GM23338 (cell line): ENCODE results near the gene DHRS4. TPM values are rescaled to one million over a fixed set of nuclear protein-coding genes. Genes with fewer than 3 reads are reported as not detected.
"Not testable (repeated sequence)": the region's sequence is repeated elsewhere in the genome, so short reads cannot be mapped to it uniquely, and the experiment has no call there.

Source experiments
- ATAC-seq: fragments of 200-7000 bp; cut with Tn5 transposase; 3 replicates; pipeline ENCODE4 v1.9.1; 2020
- DNase-seq: peaks from one replicate; pipeline ENCODE4 v3.0.0-alpha.2; 2015; ENCODE audit warnings: low spot score
- H2AFZ ChIP-seq: fragments of 200-600 bp; sonication (generic); 2 replicates; pipeline ENCODE4 v1.8.0; 2016; ENCODE audit warnings: antibody characterized with exemption, mild to moderate bottlenecking, moderate library complexity
- H3F3A ChIP-seq: fragments of 200-600 bp; sonication (generic); replicated peaks from 2 replicates; pipeline ENCODE4 v1.8.0; 2017; ENCODE audit warnings: antibody characterized with exemption, mixed run types, low read depth
- H3K27ac ChIP-seq: fragments of 200-600 bp; sonication (generic); 2 replicates; pipeline ENCODE4 v1.6.1; 2016; ENCODE audit warnings: low read depth
- H3K27me3 ChIP-seq: fragments of 200-600 bp; sonication (generic); 2 replicates; pipeline ENCODE4 v1.8.0; 2016; ENCODE audit warnings: mild to moderate bottlenecking, mixed run types, moderate library complexity; ENCODE audit not compliant: insufficient read depth
- H3K36me3 ChIP-seq: fragments of 200-600 bp; sonication (generic); 2 replicates; pipeline ENCODE4 v1.8.0; 2016; ENCODE audit warnings: mild to moderate bottlenecking; ENCODE audit not compliant: insufficient read depth
- H3K4me1 ChIP-seq: fragments of 200-600 bp; sonication (generic); 2 replicates; pipeline ENCODE4 v1.8.0; 2016; ENCODE audit warnings: mild to moderate bottlenecking, moderate library complexity; ENCODE audit not compliant: insufficient read depth
- H3K4me2 ChIP-seq: fragments of 200-600 bp; sonication (generic); 2 replicates; pipeline ENCODE4 v1.7.1; 2017; ENCODE audit warnings: mixed run types
- H3K4me3 ChIP-seq: fragments of 200-600 bp; sonication (generic); 2 replicates; pipeline ENCODE4 v1.6.1; 2016; ENCODE audit warnings: mixed run types
- H3K79me2 ChIP-seq: fragments of 200-600 bp; sonication (generic); replicated peaks from 2 replicates; pipeline ENCODE4 v1.8.0; 2017; ENCODE audit warnings: mild to moderate bottlenecking; ENCODE audit not compliant: insufficient read depth
- H3K9me2 ChIP-seq: fragments of 200-600 bp; sonication (generic); 2 replicates; pipeline ENCODE4 v1.8.0; 2017; ENCODE audit not compliant: insufficient read depth
- H4K20me1 ChIP-seq: fragments of 200-600 bp; sonication (generic); replicated peaks from 2 replicates; pipeline ENCODE4 v1.8.0; 2017; ENCODE audit warnings: mild to moderate bottlenecking; ENCODE audit not compliant: insufficient read depth
- H3K27ac Mint-ChIP-seq: 2 replicates; pipeline ENCODE4 v1.8.0; 2020; ENCODE audit warnings: inconsistent platforms, mild to moderate bottlenecking, moderate library complexity, mixed read lengths
- H3K27me3 Mint-ChIP-seq: 3 replicates; pipeline ENCODE4 v1.8.0; 2022; ENCODE audit warnings: low read depth, mild to moderate bottlenecking, moderate library complexity, mixed read lengths, inconsistent platforms; ENCODE audit not compliant: insufficient read depth, poor library complexity
- H3K36me3 Mint-ChIP-seq: 3 replicates; pipeline ENCODE4 v1.8.0; 2021; ENCODE audit warnings: low read depth, mild to moderate bottlenecking, inconsistent platforms, moderate library complexity, mixed read lengths
- H3K4me1 Mint-ChIP-seq: 3 replicates; pipeline ENCODE4 v1.8.0; 2020; ENCODE audit warnings: mild to moderate bottlenecking, inconsistent platforms, mixed read lengths
- H3K4me3 Mint-ChIP-seq: 3 replicates; pipeline ENCODE4 v1.8.0; 2021; ENCODE audit warnings: moderate library complexity, mild to moderate bottlenecking, inconsistent platforms, mixed read lengths
- H3K9me3 Mint-ChIP-seq: 3 replicates; pipeline ENCODE4 v1.8.0; 2020; ENCODE audit warnings: moderate library complexity, mild to moderate bottlenecking, inconsistent platforms, mixed read lengths
- polyA plus RNA-seq: library from polyadenylated mRNA; unstranded; fragments of >200 nt; fragmentation: Nextera tagmentation; extraction: Ambion mirVana; gene quantifications from 2 replicates; pipeline ENCODE4 v1.2.1, GENCODE V29; 2016
- total RNA-seq: library from RNA; depleted of rRNA; stranded (reverse); fragments of >200 nt; shearing (Covaris generic); gene quantifications from 2 replicates; pipeline ENCODE4 v1.2.3, GENCODE V29; 2014

Gene DHRS4
- total and polyA plus RNA-seq, 2 experiments from 2014 or later = 16.6 to 18.4 TPM

DNA sequence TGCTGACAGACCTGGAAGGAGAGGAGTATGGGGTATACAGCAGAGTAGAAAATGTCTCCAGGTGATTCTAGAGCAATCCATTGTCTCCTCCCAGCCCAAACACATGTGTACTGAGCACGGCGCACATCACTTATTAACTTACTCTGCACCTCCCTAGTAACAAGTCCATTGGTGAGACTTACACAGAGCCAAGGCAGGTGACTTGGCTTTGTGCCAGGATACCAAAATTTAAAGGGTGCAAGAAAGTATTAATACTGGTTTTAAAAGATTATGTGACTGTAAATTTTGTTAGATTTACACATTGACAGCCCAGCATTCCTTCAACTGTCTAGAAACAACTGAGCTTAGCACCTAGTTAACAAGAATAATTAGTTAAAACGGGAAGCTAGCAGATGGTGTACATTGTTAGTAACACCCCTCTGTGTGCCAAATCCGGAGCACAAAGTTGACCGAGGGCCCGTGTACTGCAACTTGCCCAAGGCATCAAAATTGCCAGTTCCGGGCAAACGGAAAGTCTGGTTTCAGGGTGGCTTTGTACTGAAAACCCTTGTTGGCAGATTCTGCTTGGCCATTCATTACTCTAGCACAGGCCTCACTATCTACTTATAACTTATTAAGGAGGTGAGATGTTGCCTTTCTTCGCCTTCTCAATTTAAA is 4.5 kb downstream of the DHRS4 start:
- H3K36me3 ChIP-seq, H3K27me3 ChIP-seq, H2AFZ ChIP-seq, H3K9me2 ChIP-seq, H4K20me1 ChIP-seq, H3K4me2 ChIP-seq, H3K27me3 Mint-ChIP-seq, H3K9me3 Mint-ChIP-seq, DNase-seq, H3K36me3 Mint-ChIP-seq, H3K4me3 ChIP-seq, H3K4me1 ChIP-seq, H3K27ac ChIP-seq, H3K27ac Mint-ChIP-seq, ATAC-seq, H3F3A ChIP-seq, H3K4me3 Mint-ChIP-seq, H3K79me2 ChIP-seq: not testable (repeated sequence)
- peaks cover 11% of the 10 kb centered on the region for H3K4me1 Mint-ChIP-seq

DNA sequence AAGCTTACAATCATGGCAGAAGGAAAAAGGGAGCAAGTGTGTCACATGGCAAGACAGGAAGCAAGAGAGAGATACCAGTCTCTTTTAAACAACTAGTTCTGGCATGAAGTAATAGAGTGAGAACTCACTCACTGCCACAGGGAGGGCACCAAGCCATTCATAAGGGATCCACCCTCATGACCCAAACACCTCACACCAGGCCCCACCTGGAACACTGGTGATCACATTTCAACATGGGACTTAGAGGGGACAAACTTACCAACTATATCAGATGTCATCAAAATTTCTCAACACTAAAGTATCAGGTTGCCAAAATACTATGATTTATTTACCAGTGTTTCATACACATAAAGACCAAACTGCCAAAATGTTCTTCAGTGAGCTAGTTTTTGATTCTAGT is 7.3 kb downstream of the DHRS4 start:
- H3K27ac Mint-ChIP-seq, ATAC-seq, H3K27ac ChIP-seq, H3F3A ChIP-seq, H3K27me3 ChIP-seq, DNase-seq, H3K9me3 Mint-ChIP-seq, H3K4me3 ChIP-seq, H3K36me3 Mint-ChIP-seq, H4K20me1 ChIP-seq, H3K4me1 ChIP-seq, H3K9me2 ChIP-seq, H3K79me2 ChIP-seq, H2AFZ ChIP-seq, H3K4me2 ChIP-seq, H3K27me3 Mint-ChIP-seq, H3K4me1 Mint-ChIP-seq, H3K4me3 Mint-ChIP-seq, H3K36me3 ChIP-seq: not testable (repeated sequence)

- H3K27ac Mint-ChIP-seq, H3K4me2 ChIP-seq, H3K4me1 Mint-ChIP-seq, H3K27ac ChIP-seq, H3K27me3 ChIP-seq, DNase-seq, H3K9me3 Mint-ChIP-seq, H3K9me2 ChIP-seq, H4K20me1 ChIP-seq, H3K36me3 ChIP-seq, H2AFZ ChIP-seq, H3K27me3 Mint-ChIP-seq, H3K36me3 Mint-ChIP-seq, H3F3A ChIP-seq, H3K79me2 ChIP-seq, H3K4me3 ChIP-seq, H3K4me3 Mint-ChIP-seq, ATAC-seq, H3K4me1 ChIP-seq: not testable (repeated sequence)
These were observed 8.1 kb downstream of the DHRS4 start for GRCh38 chr14:23961704-23962103.

DNA sequence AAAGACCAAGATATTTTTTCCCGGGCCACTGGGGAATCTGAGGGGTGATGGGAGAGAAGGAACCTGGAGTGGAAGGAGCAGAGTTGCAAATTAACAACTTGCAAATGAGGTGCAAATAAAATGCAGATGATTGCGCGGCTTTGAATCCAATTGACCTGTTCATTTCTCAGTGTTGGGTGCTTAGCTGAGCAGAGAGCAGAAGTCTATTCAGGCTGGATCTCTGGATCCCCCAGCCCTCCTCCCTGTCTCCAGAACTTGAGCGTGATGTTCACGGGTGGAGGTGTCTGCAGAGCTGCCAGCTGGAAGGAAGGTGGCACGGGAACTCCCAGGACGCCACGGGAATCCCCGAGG is 15.5 kb downstream of the DHRS4 start:
- H3K4me1 ChIP-seq, H3K27me3 ChIP-seq, H3K27ac Mint-ChIP-seq, H3K4me1 Mint-ChIP-seq, H3F3A ChIP-seq, DNase-seq, H3K27ac ChIP-seq, H4K20me1 ChIP-seq, H3K27me3 Mint-ChIP-seq, H3K36me3 ChIP-seq, H3K4me2 ChIP-seq, ATAC-seq, H3K4me3 Mint-ChIP-seq, H3K9me2 ChIP-seq, H2AFZ ChIP-seq, H3K79me2 ChIP-seq: not testable (repeated sequence)
- peak overlapping the region; percentile 61; the same call in 1 of the 2 replicates for H3K4me3 ChIP-seq
- Mint-ChIP-seq H3K9me3 (peaks cover 28% of the 10 kb centered on the region), H3K36me3 (peaks cover 15% of the 10 kb centered on the region; the same call in 2 of the 3 replicates)

DNA sequence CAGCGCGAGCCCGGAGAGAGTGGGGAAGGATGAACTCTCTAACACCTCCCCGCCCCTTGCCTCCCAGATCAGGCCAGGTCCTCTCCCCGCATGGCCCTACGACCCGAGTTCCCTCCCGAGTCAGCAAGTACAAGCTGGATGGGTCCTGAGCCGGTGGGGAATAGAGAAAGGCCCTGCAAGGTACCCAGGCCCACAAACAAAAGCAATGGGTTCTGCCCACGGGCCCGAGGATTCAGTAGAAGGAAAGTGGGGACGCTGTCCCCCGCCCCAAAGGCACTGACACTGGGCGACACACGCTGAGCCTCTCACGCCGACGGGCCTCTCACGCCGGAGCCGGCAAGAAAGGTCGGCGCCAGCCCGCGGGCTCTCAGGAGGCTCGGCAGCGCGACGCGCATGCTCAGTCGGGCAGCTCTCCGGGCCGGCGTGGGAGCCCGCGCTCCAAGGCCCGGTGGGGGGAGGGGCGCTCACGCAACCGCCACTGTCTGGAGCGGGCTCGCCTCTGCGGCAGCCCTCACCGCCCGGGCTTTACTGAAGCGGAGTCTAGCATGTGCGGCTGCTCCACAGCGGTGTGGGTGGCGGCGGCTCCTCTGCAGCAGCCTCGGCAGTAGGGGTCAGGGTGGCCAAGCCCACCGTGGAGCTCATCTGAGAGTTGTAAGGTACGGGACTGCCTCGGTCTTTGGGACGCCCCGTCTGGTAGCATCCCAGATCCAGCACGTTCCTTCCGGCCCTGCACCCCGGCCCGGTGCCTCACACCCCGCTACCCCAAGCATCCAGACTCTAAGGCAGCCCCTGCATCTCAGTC is 16.1 kb downstream of the DHRS4 start:
- H3K9me3 Mint-ChIP-seq = peaks cover 29% of the 10 kb centered on the region
- peak; percentile 59 for DNase-seq

GRCh38 chr14:23970283-23970659 is 16.7 kb downstream of the DHRS4 start:
- not testable (repeated sequence) for H4K20me1 ChIP-seq, H3K36me3 ChIP-seq, H3K79me2 ChIP-seq, H3K4me1 Mint-ChIP-seq, H3K9me2 ChIP-seq, H3F3A ChIP-seq, H3K27ac ChIP-seq, ATAC-seq, H3K27ac Mint-ChIP-seq, H3K27me3 ChIP-seq, H3K4me3 Mint-ChIP-seq, H2AFZ ChIP-seq, H3K4me1 ChIP-seq, H3K27me3 Mint-ChIP-seq
- H3K36me3 Mint-ChIP-seq = peaks cover 15% of the 10 kb centered on the region; the same call in 2 of the 3 replicates
- peak overlapping the region; percentile 61 for H3K4me3 ChIP-seq
- peaks cover 32% of the 10 kb centered on the region for H3K9me3 Mint-ChIP-seq
- peak overlapping the region; percentile 87; the same call in 1 of the 2 replicates for H3K4me2 ChIP-seq
- peak; percentile 2 for DNase-seq

More for the DNA sequence above, 16.1 kb downstream of the DHRS4 start:
- not testable (repeated sequence) for H2AFZ ChIP-seq, H3K27me3 Mint-ChIP-seq, H4K20me1 ChIP-seq, H3K27ac ChIP-seq, H3K9me2 ChIP-seq, H3K4me3 Mint-ChIP-seq, H3K27me3 ChIP-seq, H3K27ac Mint-ChIP-seq, H3K4me1 ChIP-seq, H3K36me3 ChIP-seq, H3K4me1 Mint-ChIP-seq, H3K79me2 ChIP-seq, H3F3A ChIP-seq
- Histone ChIP-seq H3K4me3 (peak overlapping the region; percentile 61), H3K4me2 (peak overlapping the region; percentile 87)
- H3K36me3 Mint-ChIP-seq = peaks cover 15% of the 10 kb centered on the region; the same call in 2 of the 3 replicates
- peak; percentile 87 for ATAC-seq
